BJ (cell line): Measurements from ENCODE around the gene PLOD1. TPM values are rescaled to one million over a fixed set of nuclear protein-coding genes. Genes with fewer than 3 reads are reported as not detected.
"Not testable (repeated sequence)": the region's sequence is repeated elsewhere in the genome, so short reads cannot be mapped to it uniquely, and the experiment has no call there.

Experiments
- CTCF ChIA-PET: fragments of 350-600 bp; formaldehyde crosslinking; extraction: SDS; loops from one replicate; lab custom pipeline; 2021; ENCODE audit warnings: antibody characterized with exemption, inconsistent platforms; lab: Yijun Ruan, JAX
- POLR2A ChIA-PET: fragments of 300-600 bp; sonication (Branson Sonifier 250); formaldehyde crosslinking; extraction: SDS; loops from one replicate; lab custom pipeline; 2021; ENCODE audit warnings: antibody characterized with exemption; lab: Charles Lee
- DNase-seq: peaks from one replicate; pipeline ENCODE4 v3.0.0-alpha.2; 2011; ENCODE audit warnings: low read depth
- H3K27me3 ChIP-seq: 2 replicates; pipeline ENCODE4 v1.6.0; 2011; ENCODE audit warnings: low read length; ENCODE audit not compliant: control insufficient read depth, insufficient read depth
- H3K36me3 ChIP-seq: 2 replicates; pipeline ENCODE4 v1.5.1; 2011; ENCODE audit warnings: low read length; ENCODE audit not compliant: control insufficient read depth, insufficient read depth
- H3K4me3 ChIP-seq: 2 replicates; pipeline ENCODE4 v1.5.1; 2011; ENCODE audit warnings: low read depth, mild to moderate bottlenecking, control low read depth, low read length
- polyA plus RNA-seq: library from polyadenylated mRNA; depleted of rRNA; stranded (reverse); fragments of >200 nt; gene quantifications from 2 replicates; pipeline ENCODE4 v1.2.3, GENCODE V29; 2011
- TF ChIP-seq, protein P1 (sequence below): IDR thresholded peaks from 2 replicates; pipeline ENCODE4 v1.5.1; 2011; ENCODE audit warnings: low read depth, mild to moderate bottlenecking, control low read depth, inconsistent platforms, low read length, moderate library complexity; ENCODE audit not compliant: insufficient read depth

Gene PLOD1
- polyA plus RNA-seq, 1 experiment: 851 TPM

DNA sequence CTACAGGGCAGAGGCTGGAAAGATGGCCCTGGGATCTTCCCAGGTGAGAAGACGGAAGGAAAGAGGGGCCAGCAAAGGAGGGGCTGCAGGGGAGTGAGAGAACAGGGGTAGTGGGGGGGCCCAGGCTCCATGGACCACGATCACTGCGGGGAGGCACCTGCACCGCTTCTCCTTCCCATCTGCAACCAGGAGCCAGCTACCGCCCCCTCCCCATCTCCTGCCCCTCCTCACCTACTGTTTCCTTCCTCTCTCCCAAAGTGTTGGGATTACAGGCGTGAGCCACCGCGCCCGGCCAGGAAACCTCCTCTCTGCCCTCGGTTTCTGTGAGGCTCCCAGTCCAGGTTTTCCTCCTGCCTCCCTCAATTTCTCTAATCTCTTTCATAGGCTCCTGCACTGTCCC is 27.6 kb upstream of the PLOD1 start:
- TF ChIP-seq, protein P1, sequence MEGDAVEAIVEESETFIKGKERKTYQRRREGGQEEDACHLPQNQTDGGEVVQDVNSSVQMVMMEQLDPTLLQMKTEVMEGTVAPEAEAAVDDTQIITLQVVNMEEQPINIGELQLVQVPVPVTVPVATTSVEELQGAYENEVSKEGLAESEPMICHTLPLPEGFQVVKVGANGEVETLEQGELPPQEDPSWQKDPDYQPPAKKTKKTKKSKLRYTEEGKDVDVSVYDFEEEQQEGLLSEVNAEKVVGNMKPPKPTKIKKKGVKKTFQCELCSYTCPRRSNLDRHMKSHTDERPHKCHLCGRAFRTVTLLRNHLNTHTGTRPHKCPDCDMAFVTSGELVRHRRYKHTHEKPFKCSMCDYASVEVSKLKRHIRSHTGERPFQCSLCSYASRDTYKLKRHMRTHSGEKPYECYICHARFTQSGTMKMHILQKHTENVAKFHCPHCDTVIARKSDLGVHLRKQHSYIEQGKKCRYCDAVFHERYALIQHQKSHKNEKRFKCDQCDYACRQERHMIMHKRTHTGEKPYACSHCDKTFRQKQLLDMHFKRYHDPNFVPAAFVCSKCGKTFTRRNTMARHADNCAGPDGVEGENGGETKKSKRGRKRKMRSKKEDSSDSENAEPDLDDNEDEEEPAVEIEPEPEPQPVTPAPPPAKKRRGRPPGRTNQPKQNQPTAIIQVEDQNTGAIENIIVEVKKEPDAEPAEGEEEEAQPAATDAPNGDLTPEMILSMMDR: no peak
- no peak overlapping the region for H3K4me3 ChIP-seq
- no peak for DNase-seq
- H3K27me3 ChIP-seq: no peaks in the 10 kb centered on the region; the same call in 1 of the 2 replicates
- CTCF ChIA-PET: no interaction called here
- H3K36me3 ChIP-seq: no peaks in the 10 kb centered on the region
- POLR2A ChIA-PET: no interaction called here

DNA sequence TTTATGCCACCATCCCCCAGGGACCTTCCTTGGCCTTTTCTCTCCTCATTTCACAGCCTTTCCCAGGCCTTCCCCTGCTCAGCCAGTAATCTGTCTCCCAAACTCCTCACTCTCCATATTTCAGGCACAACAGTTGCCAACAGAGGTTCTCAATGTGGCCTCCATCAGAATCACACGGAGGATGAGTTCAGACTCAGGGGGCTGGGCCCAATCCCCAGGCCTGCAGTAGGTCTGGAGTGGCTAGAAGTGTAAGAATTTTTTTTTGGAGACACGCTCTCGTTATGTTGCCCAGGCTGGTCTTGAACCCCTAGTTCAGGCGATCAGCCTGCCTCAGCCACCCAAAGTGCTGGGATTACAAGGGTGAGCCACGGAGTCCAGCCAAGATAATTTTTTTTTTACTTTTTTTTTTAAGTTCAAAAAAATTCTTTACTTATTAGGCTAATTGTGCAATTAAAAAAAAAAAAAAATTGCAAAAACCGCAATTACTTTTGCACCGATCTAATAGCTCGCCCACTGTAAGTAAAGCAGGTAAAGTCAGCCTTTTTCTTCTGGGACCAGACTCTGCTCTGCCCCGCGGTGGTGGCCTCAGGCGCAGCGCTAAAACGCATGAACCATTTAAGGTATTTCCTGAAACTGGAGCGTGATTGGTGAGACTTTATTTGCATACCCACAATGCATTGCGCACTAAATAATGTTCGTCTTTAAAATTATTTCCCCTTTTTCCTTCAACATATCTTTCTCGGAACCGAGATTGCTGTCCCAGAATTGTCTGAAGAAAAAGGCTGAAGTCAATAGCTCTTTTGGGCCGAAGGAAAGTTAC is 27.0 kb upstream of the PLOD1 start:
- DNase-seq: peak; percentile 74
- no peaks in the 10 kb centered on the region for H3K36me3 ChIP-seq
- TF ChIP-seq, protein P1: peak; percentile 84
- no peak overlapping the region for H3K4me3 ChIP-seq
- CTCF ChIA-PET: interaction anchor here (1.0 to 1.6 kb wide), 7 partner anchors 12 to 125 kb away, joined by 3 to 6 read pairs (median 3); partner anchors contain the start of gene NPPA
- no peaks in the 10 kb centered on the region for H3K27me3 ChIP-seq
- POLR2A ChIA-PET: interaction anchor here (0.6 to 1.3 kb wide), 12 partner anchors 11 to 932 kb away, joined by 3 to 13 read pairs (median 4); partner anchors contain the start of gene PLOD1

DNA sequence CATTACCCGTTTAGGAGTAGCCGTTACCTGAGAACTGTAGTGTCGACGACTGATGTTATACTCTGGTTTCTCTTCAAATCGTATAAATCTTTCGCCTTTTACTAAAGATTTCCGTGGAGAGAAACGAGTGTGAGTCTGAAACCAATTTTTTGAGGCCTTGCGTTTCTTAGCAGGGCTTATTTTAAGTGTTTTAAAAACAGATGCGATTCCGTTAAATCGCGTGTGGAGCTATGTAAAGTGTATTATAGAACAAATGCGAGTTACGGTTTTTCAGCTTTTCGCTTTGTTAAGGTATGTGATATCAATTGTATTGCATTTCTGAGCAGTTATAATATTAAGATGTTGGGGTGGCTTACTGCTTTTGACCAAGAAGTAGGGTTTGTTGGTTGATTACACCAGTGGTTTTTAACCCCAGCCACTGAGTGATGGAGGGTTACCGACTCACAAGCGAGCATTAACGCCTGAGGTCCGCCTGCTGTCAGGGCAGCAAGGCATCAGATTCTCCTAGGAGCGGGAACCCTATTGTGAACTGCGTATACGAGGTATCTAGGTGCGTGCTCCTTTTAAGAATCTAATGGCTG is 26.3 kb upstream of the PLOD1 start:
- peak; percentile 93 for DNase-seq
- CTCF ChIA-PET: interaction anchor here (1.0 to 1.6 kb wide), 7 partner anchors 12 to 124 kb away, joined by 3 to 6 read pairs (median 3); partner anchors contain the start of gene NPPA
- no peaks in the 10 kb centered on the region for H3K36me3 ChIP-seq
- no peaks in the 10 kb centered on the region for H3K27me3 ChIP-seq
- POLR2A ChIA-PET: interaction anchor here (0.6 to 1.6 kb wide), 12 partner anchors 11 to 932 kb away, joined by 4 to 13 read pairs (median 4); partner anchors contain the start of genes MFN2 and PLOD1
- H3K4me3 ChIP-seq: peak overlapping the region; percentile 51
- TF ChIP-seq, protein P1: no peak

DNA sequence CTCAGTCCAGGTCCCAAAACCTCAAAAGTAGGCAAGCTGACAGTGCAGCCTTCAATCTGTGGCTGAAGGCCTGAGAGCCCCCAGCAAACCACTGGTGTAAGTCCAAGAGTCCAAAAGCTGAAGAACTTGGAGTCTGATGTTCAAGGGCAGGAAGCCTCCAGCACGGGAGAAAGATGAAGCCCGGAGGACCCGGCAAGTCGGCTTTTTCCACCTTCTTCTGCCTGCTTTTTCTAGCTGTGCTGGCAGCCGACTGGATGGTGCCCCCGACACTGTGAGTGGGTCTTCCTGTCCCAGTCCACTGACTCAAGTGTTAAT is 23.6 kb upstream of the PLOD1 start:
- H3K36me3 ChIP-seq, H3K4me3 ChIP-seq, H3K27me3 ChIP-seq, DNase-seq, POLR2A ChIA-PET: not testable (repeated sequence)
- CTCF ChIA-PET: interaction anchor here (1.6 kb wide), 1 partner anchor 57 kb away, joined by 5 read pairs; no protein-coding TSS in a partner anchor

DNA sequence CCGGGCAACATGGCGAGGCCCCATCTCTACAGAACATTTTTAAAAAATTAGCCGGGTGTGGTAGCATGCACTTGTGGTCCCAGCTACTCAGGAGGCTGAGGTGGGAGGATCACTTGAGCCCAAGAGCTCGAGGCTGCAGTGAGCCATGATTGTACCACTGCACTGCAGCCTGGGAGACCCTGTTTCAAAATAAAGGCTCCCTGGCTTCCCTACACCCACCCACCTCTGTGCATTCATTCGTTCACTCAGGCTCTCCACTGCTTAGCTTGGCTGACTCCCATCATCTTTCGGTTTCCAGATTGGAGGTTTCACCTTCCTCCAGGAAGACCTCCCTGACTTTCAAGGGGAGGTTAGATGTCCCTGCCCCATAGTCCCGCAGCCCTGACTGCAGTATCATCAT is 22.5 kb upstream of the PLOD1 start:
- Histone ChIP-seq H3K27me3 (no peaks in the 10 kb centered on the region), H3K36me3 (peaks cover 3% of the 10 kb centered on the region; the same call in 1 of the 2 replicates), H3K4me3 (no peak overlapping the region)
- DNase-seq: no peak
- ChIA-PET POLR2A (no interaction called here), CTCF (interaction anchor here (0.6 kb wide), 1 partner anchor 38 kb away, joined by 4 read pairs; no protein-coding TSS in a partner anchor)
- TF ChIP-seq, protein P1: no peak

DNA sequence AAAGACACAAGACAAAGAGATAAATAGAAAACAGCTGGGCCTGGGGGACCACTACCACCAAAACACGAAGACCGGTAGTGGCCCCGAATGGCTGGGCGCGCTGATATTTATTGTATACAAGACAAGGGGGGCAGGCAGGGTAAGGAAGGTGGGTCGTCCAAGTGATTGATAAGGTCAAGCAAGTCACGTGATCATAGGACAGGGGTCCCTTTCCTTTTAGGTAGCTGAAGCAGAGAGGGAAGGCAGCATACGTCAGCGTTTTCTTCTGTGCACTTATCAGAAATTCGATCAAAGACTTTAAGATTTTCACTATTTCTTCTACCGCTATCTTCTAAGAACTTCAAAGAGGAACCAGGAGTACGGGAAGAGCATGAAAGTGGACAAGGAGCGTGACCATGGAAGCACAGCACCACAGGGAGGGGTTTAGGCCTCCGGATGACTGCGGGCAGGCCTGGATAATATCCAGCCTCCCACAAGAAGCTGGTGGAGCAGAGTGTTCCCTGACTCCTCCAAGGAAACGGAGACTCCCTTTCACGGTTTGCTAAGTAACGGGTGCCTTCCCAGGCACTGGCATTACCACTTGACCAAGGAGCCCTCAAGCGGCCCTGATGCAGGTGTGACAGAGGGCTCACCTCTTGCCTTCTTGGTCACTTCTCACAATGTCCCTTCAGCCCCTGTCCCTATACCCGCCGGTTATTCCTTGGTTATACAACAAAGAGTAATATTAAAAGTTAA is 21.9 kb upstream of the PLOD1 start:
- H3K27me3 ChIP-seq, H3K4me3 ChIP-seq, DNase-seq, H3K36me3 ChIP-seq, CTCF ChIA-PET, POLR2A ChIA-PET: not testable (repeated sequence)
